Inferior parietal cortex (tissue), 1 donor: Measurements from ENCODE around the gene BCL11B.
A peak's percentile ranks its signal among the peaks of the same experiment; 100 is the strongest.

ENCODE experiments used
- DNase-seq: peaks from one replicate; pipeline ENCODE4 v3.0.0-alpha.2; 2016; ENCODE audit errors: extremely low spot score

The BCL11B gene

GRCh38 chr14:99137001-99137700, 134.8 kb downstream of the BCL11B start:
- DNase-seq = no peak

- no peak for DNase-seq
These were observed 135.6 kb downstream of the BCL11B start for GRCh38 chr14:99136401-99136800.

GRCh38 chr14:99136047-99136400, 136.0 kb downstream of the BCL11B start:
- DNase-seq = no peak

GRCh38 chr14:99134516-99135046, 137.4 kb downstream of the BCL11B start:
- DNase-seq = no peak

- DNase-seq = no peak
These were observed 138.1 kb downstream of the BCL11B start for GRCh38 chr14:99133636-99134515.

- DNase-seq = no peak
These were observed 139.0 kb downstream of the BCL11B start for GRCh38 chr14:99132821-99133635.

- DNase-seq = peak; percentile 11
These were observed 140.2 kb downstream of the BCL11B start for GRCh38 chr14:99131632-99132271.

- no peak for DNase-seq
These were observed 142.0 kb downstream of the BCL11B start for GRCh38 chr14:99129998-99130397.

GRCh38 chr14:99129211-99129696, 142.7 kb downstream of the BCL11B start:
- no peak for DNase-seq

GRCh38 chr14:99128185-99128584, 143.8 kb downstream of the BCL11B start:
- DNase-seq = no peak

GRCh38 chr14:99127651-99128167, 144.3 kb downstream of the BCL11B start:
- no peak for DNase-seq

- no peak for DNase-seq
These were observed 146.2 kb downstream of the BCL11B start for GRCh38 chr14:99125616-99126431.

- DNase-seq = no peak
These were observed 146.9 kb downstream of the BCL11B start for GRCh38 chr14:99125113-99125512.

GRCh38 chr14:99124482-99125105, 147.4 kb downstream of the BCL11B start:
- no peak for DNase-seq

GRCh38 chr14:99123208-99123870, 148.7 kb downstream of the BCL11B start:
- DNase-seq = no peak

- no peak for DNase-seq
These were observed 149.4 kb downstream of the BCL11B start for GRCh38 chr14:99122521-99123125.

GRCh38 chr14:99121319-99121875, 150.6 kb downstream of the BCL11B start:
- no peak for DNase-seq

GRCh38 chr14:99120526-99121318, 151.3 kb downstream of the BCL11B start:
- no peak for DNase-seq
